NCI-H2081 (cell line): Measurements from ENCODE around the gene PLGLB2.
"Not testable (repeated sequence)": the region's sequence is repeated elsewhere in the genome, so short reads cannot be mapped to it uniquely, and the experiment has no call there.

ENCODE experiments used
- DNase-seq, 2 experiments: peaks; one replicate each; lab custom pipeline; 2025; lab: John Stamatoyannopoulos, UW

Gene PLGLB2

GRCh38 chr2:87747791-87748190, at the start of gene PLGLB2:
TSS of gene PLGLB2 (plus strand) at chr2:87748087. CDS start at chr2:87748154, 67 bp downstream.
- not testable (repeated sequence) for DNase-seq

DNA sequence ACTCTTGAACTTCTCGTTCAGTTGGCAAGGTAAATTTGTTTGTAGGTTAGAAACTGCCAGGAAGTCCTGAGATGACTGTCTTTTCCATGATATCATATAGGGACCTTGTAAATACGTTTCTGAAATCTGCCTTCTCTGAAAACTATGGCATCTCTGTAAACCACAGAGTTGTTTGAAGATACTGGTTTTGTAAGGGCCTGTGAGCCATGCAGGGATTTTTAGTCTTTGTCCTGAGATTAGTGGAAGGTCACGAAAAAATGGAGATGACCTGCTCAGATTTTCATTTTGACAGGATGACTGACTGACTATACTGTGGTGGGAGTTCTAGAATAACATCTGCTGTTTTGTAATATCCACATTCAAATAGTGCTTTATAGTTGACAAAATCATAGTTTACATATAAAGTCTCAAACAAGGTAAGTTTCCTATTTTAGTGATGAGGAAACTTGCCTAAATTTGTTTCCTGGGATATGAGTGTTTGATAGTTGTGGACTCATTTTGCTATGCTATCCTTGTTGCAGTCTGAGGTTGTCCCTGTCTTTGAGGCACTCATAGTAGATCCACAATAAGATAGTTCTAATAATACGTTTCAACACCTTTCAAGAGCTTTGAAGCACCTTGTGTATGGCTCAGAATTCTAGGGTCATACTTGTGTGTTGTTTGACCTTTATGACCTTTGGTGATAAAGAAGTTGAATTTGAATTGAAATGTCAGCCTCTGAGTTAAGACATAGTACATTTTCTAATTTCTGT, 43.1 kb upstream of the PLGLB2 start:
- not testable (repeated sequence) for DNase-seq

DNA sequence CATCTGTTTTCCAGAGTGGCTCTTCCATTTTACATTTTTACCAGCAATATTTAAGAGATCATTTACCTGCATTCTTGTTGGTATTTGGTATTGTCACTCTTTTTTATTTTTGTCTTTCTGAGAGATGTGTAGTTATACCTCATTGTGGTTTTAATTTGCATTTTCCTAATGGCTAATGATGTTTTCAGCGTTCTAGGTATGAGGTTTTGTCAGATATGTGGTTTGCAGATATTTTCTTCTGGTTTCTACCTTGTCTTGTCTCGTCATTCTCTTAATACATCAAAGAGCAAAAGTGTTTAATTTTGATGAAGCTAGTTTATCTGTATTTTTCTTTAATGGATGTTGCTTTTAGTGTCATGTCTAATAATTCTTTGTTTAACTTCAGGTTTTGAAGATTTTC, 39.5 kb upstream of the PLGLB2 start:
- DNase-seq: not testable (repeated sequence)

GRCh38 chr2:87727940-87728599, 19.8 kb upstream of the PLGLB2 start:
- DNase-seq: not testable (repeated sequence)

DNA sequence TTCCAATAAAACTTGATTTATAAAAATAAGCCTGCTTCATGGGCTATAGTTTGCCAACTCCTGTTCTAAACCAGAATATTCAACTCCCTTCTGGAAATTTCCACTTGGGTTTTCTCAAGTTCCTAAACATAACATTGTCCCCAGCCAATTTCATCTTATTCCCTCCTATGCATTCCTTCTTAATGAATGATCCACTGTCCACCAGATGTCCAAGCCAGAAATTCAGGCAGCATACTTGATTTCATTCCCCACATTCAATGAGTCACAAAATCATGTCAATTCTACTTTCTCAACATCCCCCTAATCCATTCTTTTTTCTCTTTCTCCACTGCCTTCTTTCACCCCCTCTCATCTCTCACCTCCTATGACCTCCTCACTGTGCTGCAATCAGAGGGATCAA, 7.0 kb upstream of the PLGLB2 start:
- DNase-seq: not testable (repeated sequence)

DNA sequence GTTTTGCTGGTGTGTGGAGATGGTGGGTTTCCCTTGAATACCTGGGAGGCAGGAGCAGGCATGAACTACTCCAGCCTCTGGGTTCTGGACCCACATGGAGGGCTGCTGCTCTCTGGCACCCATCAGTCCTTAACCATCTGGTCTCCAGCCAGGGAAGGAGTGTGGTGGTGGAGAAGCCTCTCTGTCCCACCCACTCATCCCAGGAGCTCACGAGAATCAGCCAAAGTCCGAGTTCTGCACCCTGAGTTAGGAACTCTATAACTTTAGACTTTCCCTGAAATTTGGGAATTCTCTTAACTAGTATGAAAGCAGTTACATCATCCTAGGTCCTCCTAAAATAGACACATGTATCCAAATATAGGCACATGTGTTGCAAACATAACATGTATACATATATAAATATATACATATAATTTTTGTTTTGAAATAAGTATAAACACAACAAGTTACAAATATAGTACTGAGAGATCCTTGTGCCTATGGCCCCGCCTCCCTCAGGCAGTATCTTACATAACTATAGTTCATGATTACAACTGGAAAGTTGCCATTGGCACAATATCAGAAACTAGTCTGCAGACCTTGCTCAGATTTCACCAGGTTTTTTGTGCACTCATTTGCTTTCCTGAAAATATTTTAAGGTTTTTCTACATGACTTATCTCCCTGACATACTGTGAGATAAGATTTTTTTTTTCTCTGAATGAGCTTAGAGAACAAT, 5.3 kb upstream of the PLGLB2 start:
- DNase-seq: not testable (repeated sequence)

DNA sequence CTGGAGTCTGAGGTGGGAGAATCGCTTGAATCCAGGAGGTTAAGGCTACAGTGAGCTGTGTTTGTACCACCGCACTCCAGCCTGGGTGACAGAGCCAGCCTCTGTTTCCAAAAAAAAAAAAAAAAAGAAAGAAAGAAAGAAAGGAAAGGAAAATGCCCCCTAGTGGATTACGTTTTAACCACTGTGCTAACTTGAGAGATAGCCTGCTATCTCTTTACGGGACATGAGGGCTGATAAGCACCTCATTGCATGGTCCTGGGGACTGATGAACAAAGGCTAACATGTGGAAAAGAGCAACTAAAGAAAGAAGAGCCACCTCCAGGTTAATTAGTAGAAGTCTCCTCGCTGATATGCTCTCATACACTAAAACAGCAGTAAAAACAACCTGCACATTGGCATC, 4.2 kb upstream of the PLGLB2 start:
- not testable (repeated sequence) for DNase-seq

- not testable (repeated sequence) for DNase-seq
Observed at GRCh38 chr2:87745353-87745951, 2.4 kb upstream of the PLGLB2 start.

DNA sequence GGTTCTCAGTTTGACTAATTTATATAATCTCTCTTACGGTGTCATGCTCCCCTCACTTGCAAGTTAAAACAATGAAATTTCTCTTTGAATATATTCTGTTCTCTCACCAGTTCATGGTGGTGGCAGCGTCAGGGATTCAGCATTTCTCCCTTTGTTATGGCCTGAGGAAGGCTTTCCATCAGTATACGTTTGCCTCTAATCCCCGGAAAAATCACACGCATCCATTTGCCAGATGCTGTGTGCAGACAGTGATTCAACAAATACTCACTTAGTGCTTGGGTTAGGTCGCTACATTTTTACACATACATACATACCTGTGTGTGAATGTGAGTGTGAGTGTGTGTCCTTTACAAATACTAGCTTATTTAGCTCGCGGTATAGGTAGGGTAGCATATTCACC, 637 bp downstream of the PLGLB2 start:
- not testable (repeated sequence) for DNase-seq

GRCh38 chr2:87750560-87750959, 2.7 kb downstream of the PLGLB2 start:
- not testable (repeated sequence) for DNase-seq

DNA sequence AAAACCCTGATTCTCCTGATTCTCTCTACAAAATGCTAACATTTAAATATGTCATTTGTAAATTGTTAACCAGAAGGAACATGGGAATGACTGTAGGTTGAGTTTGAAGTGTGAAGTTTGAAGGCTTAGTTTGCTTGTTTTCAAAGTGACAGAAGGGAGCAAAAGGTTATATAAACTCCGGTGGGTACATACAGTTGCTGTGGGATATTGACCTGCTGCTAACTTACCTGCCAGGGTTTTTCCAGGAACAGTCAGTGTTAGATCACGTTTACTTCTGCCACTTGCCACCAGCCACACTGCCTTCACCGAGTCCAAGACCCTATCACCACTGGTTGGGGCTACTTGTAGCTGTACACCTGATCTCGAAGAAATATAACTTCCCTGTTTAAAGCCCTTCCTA, 6.9 kb downstream of the PLGLB2 start:
- DNase-seq: not testable (repeated sequence)
